ENCODE measurements around the gene BDKRB1.

Gene BDKRB1

DNA sequence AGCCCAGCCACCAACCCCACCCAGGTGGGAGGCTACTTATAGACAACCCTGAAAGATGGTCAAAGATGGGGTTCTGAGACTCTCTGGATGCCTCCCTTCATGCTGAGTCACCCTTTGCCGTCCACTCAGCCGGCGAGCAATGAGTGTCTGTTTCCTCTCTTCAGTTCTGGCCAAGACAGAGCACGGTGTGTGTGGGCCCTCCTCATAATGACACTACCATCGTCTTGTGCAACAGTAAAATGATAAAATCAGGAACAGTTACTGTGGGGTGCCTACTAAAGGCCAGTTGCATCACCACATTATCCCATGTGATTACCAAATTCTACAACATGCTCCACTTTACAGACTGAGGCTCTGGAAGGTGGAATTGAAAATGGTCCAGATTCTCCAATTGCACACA lies 7.0 kb upstream of the BDKRB1 start:
- DNase-seq = no peak
- H3K9me3 ChIP-seq (ENCODE audit: severe bottlenecking) = no peaks in the 10 kb centered on the region
- no peaks in the 10 kb centered on the region for H3K36me3 ChIP-seq
- TF ChIP-seq CTCF (IDR thresholded peaks at IDR 0.05; ENCODE audit: low read depth, low read length) = no peak
- no peak overlapping the region for H3K4me3 ChIP-seq (ENCODE audit: low read depth, low read length)
- no peaks in the 10 kb centered on the region for H3K27me3 ChIP-seq (ENCODE audit: insufficient read depth, low read depth, severe bottlenecking)
- H3K27ac ChIP-seq = no peak overlapping the region

- no peak overlapping the region for H3K27ac ChIP-seq
- no peak overlapping the region for H3K4me3 ChIP-seq (ENCODE audit: low read depth, low read length)
- no peaks in the 10 kb centered on the region for H3K9me3 ChIP-seq (ENCODE audit: severe bottlenecking)
- DNase-seq = no peak
- H3K36me3 ChIP-seq = no peaks in the 10 kb centered on the region
- no peaks in the 10 kb centered on the region for H3K27me3 ChIP-seq (ENCODE audit: insufficient read depth, low read depth, severe bottlenecking)
- no peak for TF ChIP-seq CTCF (IDR thresholded peaks at IDR 0.05; ENCODE audit: low read depth, low read length)
Measured at GRCh38 chr14:96250485-96250884, 5.5 kb upstream of the BDKRB1 start.

GRCh38 chr14:96251656-96252155 lies 4.3 kb upstream of the BDKRB1 start:
- no peaks in the 10 kb centered on the region for H3K9me3 ChIP-seq (ENCODE audit: severe bottlenecking)
- TF ChIP-seq CTCF (IDR thresholded peaks at IDR 0.05; ENCODE audit: low read depth, low read length) = no peak
- no peaks in the 10 kb centered on the region for H3K36me3 ChIP-seq
- H3K4me3 ChIP-seq (ENCODE audit: low read depth, low read length) = no peak overlapping the region
- H3K27me3 ChIP-seq (ENCODE audit: insufficient read depth, low read depth, severe bottlenecking) = no peaks in the 10 kb centered on the region
- no peak overlapping the region for H3K27ac ChIP-seq
- DNase-seq = no peak

DNA sequence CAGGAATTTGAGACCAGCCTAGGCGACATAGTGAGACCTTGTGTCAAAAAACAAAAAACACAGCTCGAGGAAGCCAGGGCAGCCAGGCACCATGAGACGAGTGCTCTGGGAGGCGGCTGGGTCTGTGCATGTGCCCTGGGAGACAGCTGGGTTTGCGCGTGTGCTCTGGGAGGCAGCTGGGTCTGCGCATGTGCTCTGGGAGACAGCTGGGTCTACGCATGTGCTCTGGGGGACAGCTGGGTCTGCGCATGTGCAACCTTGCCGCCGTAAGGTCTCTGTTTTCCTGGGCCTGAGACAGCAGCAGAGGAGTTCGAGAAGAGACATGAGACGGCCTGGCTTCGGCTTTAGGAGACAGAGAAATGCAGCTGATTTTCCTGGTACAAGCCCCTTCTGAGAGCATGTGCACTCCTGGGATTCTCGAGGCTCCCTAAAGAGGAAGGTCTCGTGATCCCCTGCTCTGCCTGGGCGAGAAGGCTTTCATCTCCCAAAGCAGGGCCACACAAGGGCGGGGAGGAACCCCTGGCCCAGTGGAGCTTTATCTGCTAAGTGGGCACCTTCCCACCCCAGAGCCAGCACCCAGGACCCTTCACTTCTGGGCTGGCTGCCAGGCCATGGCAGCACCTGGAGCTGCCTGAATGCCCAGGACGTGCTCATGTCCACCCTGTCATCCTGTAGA lies 3.5 kb upstream of the BDKRB1 start:
- Histone ChIP-seq H3K9me3 (ENCODE audit: severe bottlenecking) (no peaks in the 10 kb centered on the region), H3K27me3 (ENCODE audit: insufficient read depth, low read depth, severe bottlenecking) (no peaks in the 10 kb centered on the region), H3K27ac (no peak overlapping the region), H3K36me3 (no peaks in the 10 kb centered on the region), H3K4me3 (ENCODE audit: low read depth, low read length) (no peak overlapping the region)
- TF ChIP-seq CTCF (IDR thresholded peaks at IDR 0.05; ENCODE audit: low read depth, low read length) = no peak
- no peak for DNase-seq

DNA sequence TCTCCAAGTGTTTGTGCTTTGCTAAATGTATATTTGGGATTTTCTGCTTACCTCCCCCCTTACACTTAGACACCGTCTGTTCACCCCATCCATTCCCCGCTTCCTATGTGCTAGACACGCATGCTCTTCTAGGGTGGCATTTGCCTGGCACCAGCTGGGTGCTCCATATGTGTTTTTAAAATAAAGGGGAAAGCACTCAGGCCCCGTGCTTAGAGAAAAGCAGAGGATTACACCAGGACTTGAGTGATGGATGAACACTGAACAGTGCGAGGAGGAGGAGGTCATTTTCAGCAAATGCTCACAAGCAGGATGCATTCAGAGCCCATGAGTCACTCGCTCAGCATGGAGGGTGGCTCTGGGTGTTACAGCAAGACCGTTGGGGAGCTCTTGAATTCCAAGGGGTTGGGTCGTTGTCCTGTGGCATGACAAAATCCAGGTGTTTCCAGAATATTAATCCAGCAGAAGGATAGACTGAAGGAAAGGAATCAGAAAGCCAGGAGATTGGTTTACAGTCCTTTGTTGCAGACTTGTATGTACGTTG lies 2.9 kb upstream of the BDKRB1 start:
- no peak for TF ChIP-seq CTCF (IDR thresholded peaks at IDR 0.05; ENCODE audit: low read depth, low read length)
- no peaks in the 10 kb centered on the region for H3K9me3 ChIP-seq (ENCODE audit: severe bottlenecking)
- no peak overlapping the region for H3K4me3 ChIP-seq (ENCODE audit: low read depth, low read length)
- DNase-seq = no peak
- H3K36me3 ChIP-seq = no peaks in the 10 kb centered on the region
- H3K27ac ChIP-seq = no peak overlapping the region
- H3K27me3 ChIP-seq (ENCODE audit: insufficient read depth, low read depth, severe bottlenecking) = no peaks in the 10 kb centered on the region

- Histone ChIP-seq H3K27ac (no peak overlapping the region), H3K9me3 (ENCODE audit: severe bottlenecking) (no peaks in the 10 kb centered on the region), H3K27me3 (ENCODE audit: insufficient read depth, low read depth, severe bottlenecking) (no peaks in the 10 kb centered on the region), H3K36me3 (no peaks in the 10 kb centered on the region), H3K4me3 (ENCODE audit: low read depth, low read length) (no peak overlapping the region)
- TF ChIP-seq CTCF (IDR thresholded peaks at IDR 0.05; ENCODE audit: low read depth, low read length) = no peak
- DNase-seq = no peak
Measured at GRCh38 chr14:96254687-96255086, 1.3 kb upstream of the BDKRB1 start.
